GM21737 (cell line): ENCODE results near the gene LCE3B.

Experiments used
- ATAC-seq: cut with Tn5 transposase; IDR thresholded peaks from one replicate; pipeline ENCODE4 v1.9.1; 2021; ENCODE audit warnings: mild to moderate bottlenecking, moderate library complexity; ENCODE audit not compliant: unreplicated experiment

LCE3B gene

DNA sequence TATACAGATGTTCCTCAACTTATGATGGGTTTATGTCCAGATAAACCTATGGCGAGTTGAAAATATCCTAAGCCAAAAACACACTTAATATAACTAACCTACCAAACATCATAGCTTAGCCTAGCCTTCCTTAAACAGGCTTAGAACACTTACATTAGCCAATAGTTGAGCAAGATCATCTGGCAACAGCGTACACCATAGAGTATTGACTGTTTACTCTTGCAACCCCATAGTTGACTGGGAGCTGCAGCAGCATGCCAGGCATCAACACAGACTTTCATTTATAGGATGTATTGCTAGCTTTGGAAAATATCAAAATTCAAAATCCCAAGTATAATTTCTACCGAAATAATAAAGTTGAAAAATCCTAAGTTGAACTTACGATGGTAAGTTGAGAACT is 44.1 kb downstream of the LCE3B start:
- ATAC-seq, result no peak

DNA sequence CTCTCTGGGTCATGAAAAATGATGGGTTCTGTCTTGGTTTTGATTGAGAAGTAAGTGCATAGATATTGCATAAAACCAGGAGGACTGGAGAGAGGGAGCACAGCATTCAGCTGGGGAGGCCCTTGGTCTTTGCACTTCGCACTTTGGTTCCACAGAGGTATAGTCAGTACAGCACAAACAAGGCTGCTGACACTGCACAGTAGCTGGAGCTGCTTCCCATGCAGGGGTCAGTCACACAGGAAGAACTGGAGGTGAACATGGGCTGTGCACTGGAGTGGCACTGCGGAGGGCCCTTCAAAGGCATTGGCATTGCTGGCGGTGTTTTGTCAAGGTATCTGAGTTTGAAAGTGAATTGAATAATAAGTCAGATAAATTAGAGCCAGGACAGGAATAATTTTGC is 45.0 kb downstream of the LCE3B start:
- ATAC-seq, result no peak

DNA sequence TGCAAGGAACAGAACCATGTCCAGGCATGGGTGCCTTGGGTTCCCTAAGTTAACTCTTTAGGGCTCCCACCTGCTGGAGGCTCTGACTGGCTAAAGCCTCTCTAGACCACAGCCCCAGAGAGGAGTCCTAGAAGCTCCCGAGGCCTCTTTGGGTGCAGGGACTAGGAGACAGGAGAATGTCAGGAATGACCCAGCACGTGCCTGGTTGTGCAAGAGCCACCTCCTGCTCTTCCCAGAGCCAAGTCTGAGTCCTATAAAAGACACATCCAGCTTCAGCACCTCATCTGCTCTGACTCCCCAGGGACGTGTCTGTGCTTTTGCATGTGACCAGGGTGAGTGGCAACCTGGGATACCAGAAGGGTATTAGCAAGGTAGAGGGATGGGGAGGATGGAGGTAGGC is 49.5 kb downstream of the LCE3B start, which contains the start of gene LCE2D:
Gene LCE2D, plus strand, starts transcription at position 283 of the 400 bp plus-strand sequence. CDS start 726 bp downstream, outside the sequence.
- ATAC-seq, result no peak
